A549 (cell line): ENCODE results near the gene CITED2. TPM values are rescaled to one million over a fixed set of nuclear protein-coding genes. Genes with fewer than 3 reads are reported as not detected.

ENCODE experiments used
- ATAC-seq, 2 experiments: fragments of 200-7000 bp in 1 of 2; fragments of >200 bp in 1 of 2; cut with Nextera tagmentation in 1 of 2; cut with Tn5 transposase in 1 of 2; 3 replicates each; pipeline versions ENCODE4 v1.8.0 to v1.9.1; 2018 to 2020; ENCODE audit warnings: mild to moderate bottlenecking in 1 of 2, moderate library complexity in 1 of 2
- CTCF ChIA-PET: fragments of 300-600 bp; sonication (Branson Sonifier 250); formaldehyde crosslinking; extraction: SDS; loops from one replicate; lab custom pipeline; 2021; ENCODE audit warnings: antibody characterized with exemption, inconsistent platforms; lab: Yijun Ruan, JAX
- POLR2A ChIA-PET: fragments of 350-600 bp; formaldehyde crosslinking; extraction: SDS; loops from one replicate; lab custom pipeline; 2021; ENCODE audit warnings: antibody characterized with exemption, inconsistent platforms; lab: Yijun Ruan, JAX
- DNase-seq, 2 experiments: peaks; one replicate each; pipeline versions ENCODE4 v3.0.0 to v3.0.0-alpha.2; 2011 to 2016; ENCODE audit warnings: low read depth in 1 of 2, low spot score in 1 of 2
- FAIRE-seq: peaks from 2 replicates; lab custom pipeline; 2011; peaks lifted over from hg19 to GRCh38; lab: Jason Lieb, UNC
- H3K27ac ChIP-seq, 2 experiments: fragments of >200 bp; sonication (Bioruptor Twin); formaldehyde crosslinking; 3 replicates each; pipeline ENCODE4 v1.5.1; 2016 to 2017
- H3K4me1 ChIP-seq: fragments of >200 bp; sonication (Bioruptor Twin); formaldehyde crosslinking; 3 replicates; pipeline ENCODE4 v1.6.1; 2016
- H3K4me2 ChIP-seq: fragments of >200 bp; sonication (Bioruptor Twin); formaldehyde crosslinking; 3 replicates; pipeline ENCODE4 v1.6.1; 2016
- H3K4me3 ChIP-seq: fragments of >200 bp; sonication (Bioruptor Twin); formaldehyde crosslinking; 3 replicates; pipeline ENCODE4 v1.5.1; 2016
- H3K9me3 ChIP-seq: fragments of >200 bp; sonication (Bioruptor Twin); formaldehyde crosslinking; 3 replicates; pipeline ENCODE4 v1.6.1; 2016
- CBX2 ChIP-seq: fragments of 200-600 bp; sonication (generic); IDR thresholded peaks from 2 replicates; pipeline ENCODE4 v1.6.1; 2016; ENCODE audit warnings: low read depth, mild to moderate bottlenecking, borderline replicate concordance
- CEBPB ChIP-seq, 2 experiments: fragments of >200 bp in 1 of 2; sonication (Bioruptor Twin) in 1 of 2; formaldehyde crosslinking in 1 of 2; IDR thresholded peaks; 2 replicates each; pipeline ENCODE4 v1.6.1; 2012 to 2016
- CHD2 ChIP-seq: fragments of 150-350 bp; IDR thresholded peaks from 2 replicates; pipeline ENCODE4 v1.6.1; 2014; ENCODE audit warnings: low read length; ENCODE audit not compliant: partially characterized antibody
- EHF ChIP-seq: fragments of 250-450 bp; sonication (Bioruptor Pico); IDR thresholded peaks from 2 replicates; pipeline ENCODE4 v1.5.0; 2020; ENCODE audit warnings: mild to moderate bottlenecking
- EHMT2 ChIP-seq: fragments of 200-600 bp; sonication (generic); IDR thresholded peaks from 2 replicates; pipeline ENCODE4 v1.6.1; 2016; ENCODE audit warnings: antibody characterized with exemption, low read depth, mild to moderate bottlenecking, moderate library complexity
- FOSB ChIP-seq: fragments of 250-450 bp; sonication (Bioruptor Pico); IDR thresholded peaks from 2 replicates; pipeline ENCODE4 v1.5.0; 2020; ENCODE audit warnings: mild to moderate bottlenecking, moderate library complexity
- GATA3 ChIP-seq: IDR thresholded peaks from 2 replicates; pipeline ENCODE4 v1.6.1; 2012; ENCODE audit warnings: borderline replicate concordance
- KDM1A ChIP-seq: fragments of 200-600 bp; sonication (generic); IDR thresholded peaks from 2 replicates; pipeline ENCODE4 v1.6.1; 2016; ENCODE audit warnings: low read depth, mild to moderate bottlenecking
- MAX ChIP-seq: IDR thresholded peaks from 2 replicates; pipeline ENCODE4 v1.6.1; 2012
- MAZ ChIP-seq: fragments of 150-350 bp; IDR thresholded peaks from 2 replicates; pipeline ENCODE4 v1.6.1; 2014; ENCODE audit warnings: antibody characterized with exemption, low read depth, low read length, borderline replicate concordance
- NFE2L2 ChIP-seq: fragments of 150-350 bp; conservative IDR thresholded peaks from 2 replicates; pipeline ENCODE4 v1.6.1; 2014; ENCODE audit warnings: low read length
- NPAS2 ChIP-seq: fragments of 250-450 bp; sonication (Bioruptor Pico); IDR thresholded peaks from 2 replicates; pipeline ENCODE4 v1.8.0; 2022; ENCODE audit warnings: mild to moderate bottlenecking, moderate library complexity, borderline replicate concordance
- NR3C1 ChIP-seq: fragments of >200 bp; sonication (Bioruptor Twin); formaldehyde crosslinking; IDR thresholded peaks from 3 replicates; pipeline ENCODE4 v1.6.1; 2017
- RAD21 ChIP-seq, 2 experiments: fragments of >200 bp in 1 of 2; sonication (Bioruptor Twin) in 1 of 2; formaldehyde crosslinking in 1 of 2; IDR thresholded peaks in 1 of 2; conservative IDR thresholded peaks in 1 of 2; 2 replicates in 1 of 2; 3 replicates in 1 of 2; pipeline ENCODE4 v1.6.1; 2012 to 2018; ENCODE audit warnings: inconsistent platforms in 1 of 2
- RNF2 ChIP-seq: fragments of 200-600 bp; sonication (generic); IDR thresholded peaks from 2 replicates; pipeline ENCODE4 v1.6.1; 2016; ENCODE audit warnings: low read depth, mild to moderate bottlenecking, antibody characterized with exemption, moderate library complexity, borderline replicate concordance
- ZFP36 ChIP-seq: fragments of 450-650 bp; IDR thresholded peaks from 2 replicates; pipeline ENCODE4 v1.6.1; 2014; ENCODE audit warnings: borderline replicate concordance; ENCODE audit not compliant: partially characterized antibody
- WGBS: methylation state at CpG from one replicate; pipeline ENCODE4 v1.1.6; 2017; ENCODE audit errors: missing lambda C conversion rate; 5-methylcytosine and 5-hydroxymethylcytosine counted together
- polyA plus RNA-seq, 4 experiments: library from polyadenylated mRNA; depleted of rRNA in 3 of 4; stranded (reverse); fragments of >200 nt; fragmentation: RNase III in 1 of 4; extraction: RNeasy Plus Mini Kit Qiagen cat#74134 plus additional on column Dnase treatment in 1 of 4; gene quantifications; 2 replicates in 3 of 4; 3 replicates in 1 of 4; pipeline ENCODE4 v1.2.3, GENCODE V29; 2011 to 2017
- TF ChIP-seq, protein P1 (sequence below): fragments of 200-600 bp; sonication (generic); IDR thresholded peaks from 2 replicates; pipeline ENCODE4 v1.6.1; 2016; ENCODE audit warnings: antibody characterized with exemption, mild to moderate bottlenecking, moderate library complexity

The CITED2 gene
- polyA plus RNA-seq, 2 of the 4 experiments (the other 2 are of a cell fraction), result 6.4 to 9.3 TPM

DNA sequence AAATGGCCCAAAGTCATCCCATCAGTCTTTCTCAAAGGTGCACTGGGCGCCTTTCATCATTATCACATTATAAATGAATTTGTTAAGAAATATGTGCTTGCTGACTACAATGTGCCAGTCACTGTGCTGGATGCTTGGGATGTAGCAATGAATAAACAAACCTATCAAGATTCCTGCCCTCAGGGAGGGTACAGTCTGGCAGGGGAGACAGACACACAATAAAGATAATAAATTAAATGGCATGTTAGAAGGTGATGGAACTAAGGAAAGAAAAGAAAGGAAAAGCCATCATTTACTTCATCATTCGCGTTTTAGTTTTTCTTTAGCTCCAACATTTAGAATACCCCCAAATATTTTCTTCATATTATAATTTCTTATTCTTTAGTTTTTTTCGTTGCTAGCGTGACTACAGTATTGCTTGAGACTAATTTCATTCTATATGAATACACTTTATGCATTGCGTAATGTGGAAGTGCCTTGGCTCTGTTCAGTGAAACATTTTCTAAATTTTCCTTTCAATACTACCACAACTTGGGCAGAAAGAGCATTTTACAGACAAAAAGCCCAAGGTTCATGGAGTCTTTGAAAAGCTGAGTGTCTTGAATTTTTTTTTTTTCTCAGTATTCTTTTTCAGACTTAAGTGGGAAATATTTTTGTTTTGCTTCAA is 48.7 kb upstream of the CITED2 start:
- POLR2A ChIA-PET, result no interaction called here
- no peak overlapping the region for H3K4me3 ChIP-seq
- WGBS, result 70% methylated on average over 6 of the region's 6 CpGs

GRCh38 chr6:139422105-139423036 is 47.9 kb upstream of the CITED2 start:
- TF ChIP-seq NPAS2, result no peak
- no peak for TF ChIP-seq RAD21 (conservative IDR thresholded peaks at IDR 0.05 in 1 of 2, IDR thresholded peaks at IDR 0.05 in 1 of 2)
- no peak for TF ChIP-seq KDM1A
- TF ChIP-seq CHD2, result no peak
- TF ChIP-seq CBX2, result no peak
- no peak for TF ChIP-seq CEBPB (IDR thresholded peaks at IDR 0.05)
- no peak for TF ChIP-seq GATA3
- TF ChIP-seq, protein P1, sequence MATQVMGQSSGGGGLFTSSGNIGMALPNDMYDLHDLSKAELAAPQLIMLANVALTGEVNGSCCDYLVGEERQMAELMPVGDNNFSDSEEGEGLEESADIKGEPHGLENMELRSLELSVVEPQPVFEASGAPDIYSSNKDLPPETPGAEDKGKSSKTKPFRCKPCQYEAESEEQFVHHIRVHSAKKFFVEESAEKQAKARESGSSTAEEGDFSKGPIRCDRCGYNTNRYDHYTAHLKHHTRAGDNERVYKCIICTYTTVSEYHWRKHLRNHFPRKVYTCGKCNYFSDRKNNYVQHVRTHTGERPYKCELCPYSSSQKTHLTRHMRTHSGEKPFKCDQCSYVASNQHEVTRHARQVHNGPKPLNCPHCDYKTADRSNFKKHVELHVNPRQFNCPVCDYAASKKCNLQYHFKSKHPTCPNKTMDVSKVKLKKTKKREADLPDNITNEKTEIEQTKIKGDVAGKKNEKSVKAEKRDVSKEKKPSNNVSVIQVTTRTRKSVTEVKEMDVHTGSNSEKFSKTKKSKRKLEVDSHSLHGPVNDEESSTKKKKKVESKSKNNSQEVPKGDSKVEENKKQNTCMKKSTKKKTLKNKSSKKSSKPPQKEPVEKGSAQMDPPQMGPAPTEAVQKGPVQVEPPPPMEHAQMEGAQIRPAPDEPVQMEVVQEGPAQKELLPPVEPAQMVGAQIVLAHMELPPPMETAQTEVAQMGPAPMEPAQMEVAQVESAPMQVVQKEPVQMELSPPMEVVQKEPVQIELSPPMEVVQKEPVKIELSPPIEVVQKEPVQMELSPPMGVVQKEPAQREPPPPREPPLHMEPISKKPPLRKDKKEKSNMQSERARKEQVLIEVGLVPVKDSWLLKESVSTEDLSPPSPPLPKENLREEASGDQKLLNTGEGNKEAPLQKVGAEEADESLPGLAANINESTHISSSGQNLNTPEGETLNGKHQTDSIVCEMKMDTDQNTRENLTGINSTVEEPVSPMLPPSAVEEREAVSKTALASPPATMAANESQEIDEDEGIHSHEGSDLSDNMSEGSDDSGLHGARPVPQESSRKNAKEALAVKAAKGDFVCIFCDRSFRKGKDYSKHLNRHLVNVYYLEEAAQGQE, result no peak
- TF ChIP-seq ZFP36, result no peak
- TF ChIP-seq MAX, result no peak
- TF ChIP-seq EHMT2, result no peak
- no peak for TF ChIP-seq RNF2
- no peak for TF ChIP-seq EHF (CRISPR knock-in tag)
- no peak for TF ChIP-seq MAZ
- TF ChIP-seq FOSB (CRISPR knock-in tag), result no peak
- Histone ChIP-seq H3K4me2 (no peak overlapping the region), H3K9me3 (no peaks in the 10 kb centered on the region), H3K4me3 (no peak overlapping the region), H3K4me1 (no peaks in the 10 kb centered on the region), H3K27ac (no peak overlapping the region)
- DNase-seq (no peak), ATAC-seq (no peak), FAIRE-seq (no peak)
- WGBS, result 66% methylated on average over 9 of the region's 9 CpGs
- ChIA-PET POLR2A (no interaction called here), CTCF (interaction anchor here (1.1 kb wide), 1 partner anchor 9 kb away, joined by 3 read pairs; no protein-coding TSS in a partner anchor)

More for the DNA sequence above, 48.7 kb upstream of the CITED2 start:
- Histone ChIP-seq H3K9me3 (no peaks in the 10 kb centered on the region), H3K27ac (no peak overlapping the region), H3K4me2 (no peak overlapping the region), H3K4me1 (no peaks in the 10 kb centered on the region)
- no peak for DNase-seq
- FAIRE-seq, result no peak
- no peak for ATAC-seq
- TF ChIP-seq CHD2 (no peak), NR3C1 (no peak), NFE2L2 (no peak)
- CTCF ChIA-PET, result no interaction called here
